Suppressor macrophage treated with lipopolysaccharide for 4 hours (primary cell): Measurements from ENCODE around the gene CEP85.
A peak's percentile ranks its signal among the peaks of the same experiment; 100 is the strongest.

Source experiments
- DNase-seq: peaks from one replicate; pipeline ENCODE4 v3.0.0-alpha.2; 2020

Gene CEP85

GRCh38 chr1:26278724-26279455 lies 44.9 kb downstream of the CEP85 start:
- DNase-seq: peak; percentile 95

DNA sequence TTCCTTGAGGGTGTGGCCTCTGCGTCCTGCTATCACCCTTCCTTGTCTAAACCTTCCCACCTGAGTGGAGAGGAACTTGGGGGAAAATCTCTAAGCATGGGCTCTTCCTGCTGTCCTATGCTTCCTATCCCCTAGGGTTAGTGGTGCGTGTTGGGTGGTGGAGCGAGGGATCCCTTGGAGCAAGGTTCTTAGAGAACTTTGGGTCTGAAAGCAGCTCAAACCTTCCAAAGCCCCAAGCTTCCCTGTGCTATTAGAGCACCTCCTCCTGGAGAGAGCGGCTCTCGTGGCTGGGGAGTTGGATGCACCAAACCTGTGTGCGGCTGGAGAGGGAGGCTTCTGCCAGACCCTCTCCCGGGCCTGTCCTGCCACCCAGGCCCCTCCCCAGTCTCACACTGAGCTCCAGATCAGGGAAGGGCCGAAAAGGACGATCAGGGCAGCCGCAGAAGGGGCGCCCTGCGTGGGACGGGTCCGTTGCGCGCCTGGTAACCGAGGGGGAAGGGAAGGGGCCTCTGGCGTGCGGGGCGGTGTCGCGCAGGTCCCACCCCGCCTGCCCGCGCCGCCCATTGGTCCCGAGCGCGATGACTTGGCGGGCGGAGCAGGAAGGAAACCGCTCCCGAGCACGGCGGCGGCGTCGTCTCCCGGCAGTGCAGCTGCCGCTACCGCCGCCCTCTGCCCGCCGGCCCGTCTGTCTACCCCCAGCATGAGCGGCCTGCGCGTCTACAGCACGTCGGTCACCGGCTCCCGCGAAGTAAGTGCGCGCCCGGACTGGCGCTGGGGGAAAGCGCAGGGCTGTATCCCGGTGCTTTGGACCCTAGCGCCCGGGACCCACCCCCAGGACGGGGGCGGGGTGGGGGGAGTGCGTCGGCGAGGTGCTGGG lies 45.7 kb downstream of the CEP85 start, which contains the start of gene SH3BGRL3:
Gene SH3BGRL3, plus strand, starts transcription at position 631 of the 877 bp plus-strand sequence. Its CDS starts 70 bp downstream, at position 701.
- DNase-seq: peak; percentile 88

DNA sequence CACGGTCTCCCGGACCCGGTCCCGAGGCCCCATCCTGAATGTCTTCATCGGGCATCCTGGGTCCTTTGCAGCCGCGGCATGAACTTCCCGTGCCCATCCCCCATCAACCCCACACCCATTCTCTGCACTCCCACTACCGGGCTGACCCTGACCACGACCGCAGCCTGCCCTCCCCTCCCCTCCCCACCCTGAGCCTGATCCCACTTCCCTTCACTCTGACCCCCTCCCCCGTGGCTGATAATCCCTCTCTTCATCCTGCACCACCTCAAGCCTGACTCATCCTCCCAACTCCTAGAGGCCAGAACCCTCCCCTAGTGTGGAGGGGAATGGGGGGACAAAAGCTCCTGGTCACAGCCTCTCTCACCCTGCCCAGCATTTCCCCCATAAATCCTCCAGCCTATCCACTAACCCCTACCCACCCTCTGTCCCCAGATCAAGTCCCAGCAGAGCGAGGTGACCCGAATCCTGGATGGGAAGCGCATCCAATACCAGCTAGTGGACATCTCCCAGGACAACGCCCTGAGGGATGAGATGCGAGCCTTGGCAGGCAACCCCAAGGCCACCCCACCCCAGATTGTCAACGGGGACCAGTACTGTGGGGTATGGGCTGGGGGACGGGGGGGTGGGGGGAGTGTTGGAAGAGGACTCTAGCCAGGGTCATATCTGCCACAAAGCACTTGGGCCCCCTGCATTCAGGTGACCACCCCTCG lies 46.5 kb downstream of the CEP85 start:
- DNase-seq: no peak

DNA sequence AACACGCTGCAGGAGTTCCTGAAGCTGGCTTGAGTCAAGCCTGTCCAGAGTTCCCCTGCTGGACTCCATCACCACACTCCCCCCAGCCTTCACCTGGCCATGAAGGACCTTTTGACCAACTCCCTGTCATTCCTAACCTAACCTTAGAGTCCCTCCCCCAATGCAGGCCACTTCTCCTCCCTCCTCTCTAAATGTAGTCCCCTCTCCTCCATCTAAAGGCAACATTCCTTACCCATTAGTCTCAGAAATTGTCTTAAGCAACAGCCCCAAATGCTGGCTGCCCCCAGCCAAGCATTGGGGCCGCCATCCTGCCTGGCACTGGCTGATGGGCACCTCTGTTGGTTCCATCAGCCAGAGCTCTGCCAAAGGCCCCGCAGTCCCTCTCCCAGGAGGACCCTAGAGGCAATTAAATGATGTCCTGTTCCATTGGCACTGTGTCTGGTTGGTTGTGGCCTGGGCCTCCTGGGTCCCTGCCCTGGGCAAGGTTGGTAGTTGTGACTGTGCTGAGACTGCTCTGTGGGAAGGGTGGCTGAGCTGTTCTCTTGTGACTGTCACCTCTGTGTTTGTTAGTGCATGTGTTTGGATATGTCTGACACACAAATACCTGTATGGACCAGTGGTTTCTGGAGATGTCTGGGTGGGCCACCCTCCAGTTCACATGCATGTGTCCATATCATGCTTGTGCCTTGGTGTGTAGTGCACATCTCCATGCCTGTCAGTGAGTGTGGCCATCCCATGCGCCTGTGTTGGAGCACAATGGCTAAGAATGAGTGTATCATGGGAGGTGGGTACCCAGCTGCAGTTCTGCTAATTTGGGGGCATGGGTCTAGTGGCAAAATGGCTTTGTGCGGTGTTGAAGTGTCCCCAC lies 47.3 kb downstream of the CEP85 start:
- no peak for DNase-seq

- no peak for DNase-seq
Measured at GRCh38 chr1:26281971-26282370, 48.0 kb downstream of the CEP85 start.

DNA sequence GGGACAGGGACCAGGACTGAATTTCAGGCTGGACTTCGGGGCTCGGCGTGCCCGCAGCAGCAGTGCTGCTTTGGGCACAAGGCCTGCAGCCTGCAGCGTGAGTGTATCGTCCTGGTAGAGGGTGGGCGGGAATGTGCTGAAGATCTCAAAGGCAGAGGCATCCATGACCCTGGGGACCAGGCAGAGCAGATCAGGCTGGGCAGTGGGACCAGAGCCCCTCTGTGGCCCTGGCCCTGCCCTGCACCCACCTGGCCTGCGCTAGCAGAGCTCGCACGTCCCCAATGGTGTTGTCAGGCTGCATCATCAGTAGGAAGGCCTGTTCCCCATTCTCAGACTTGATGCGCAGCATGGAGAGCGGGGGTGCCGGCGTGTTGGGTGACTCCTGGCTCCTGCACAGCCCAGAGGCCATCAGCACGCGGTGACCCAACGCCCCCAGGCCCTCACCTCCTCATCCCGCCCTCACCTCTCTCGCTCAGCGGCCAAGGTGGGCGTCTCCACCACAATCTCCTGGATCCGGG lies 48.5 kb downstream of the CEP85 start:
- DNase-seq: no peak

GRCh38 chr1:26283279-26283853 lies 49.4 kb downstream of the CEP85 start:
- no peak for DNase-seq

DNA sequence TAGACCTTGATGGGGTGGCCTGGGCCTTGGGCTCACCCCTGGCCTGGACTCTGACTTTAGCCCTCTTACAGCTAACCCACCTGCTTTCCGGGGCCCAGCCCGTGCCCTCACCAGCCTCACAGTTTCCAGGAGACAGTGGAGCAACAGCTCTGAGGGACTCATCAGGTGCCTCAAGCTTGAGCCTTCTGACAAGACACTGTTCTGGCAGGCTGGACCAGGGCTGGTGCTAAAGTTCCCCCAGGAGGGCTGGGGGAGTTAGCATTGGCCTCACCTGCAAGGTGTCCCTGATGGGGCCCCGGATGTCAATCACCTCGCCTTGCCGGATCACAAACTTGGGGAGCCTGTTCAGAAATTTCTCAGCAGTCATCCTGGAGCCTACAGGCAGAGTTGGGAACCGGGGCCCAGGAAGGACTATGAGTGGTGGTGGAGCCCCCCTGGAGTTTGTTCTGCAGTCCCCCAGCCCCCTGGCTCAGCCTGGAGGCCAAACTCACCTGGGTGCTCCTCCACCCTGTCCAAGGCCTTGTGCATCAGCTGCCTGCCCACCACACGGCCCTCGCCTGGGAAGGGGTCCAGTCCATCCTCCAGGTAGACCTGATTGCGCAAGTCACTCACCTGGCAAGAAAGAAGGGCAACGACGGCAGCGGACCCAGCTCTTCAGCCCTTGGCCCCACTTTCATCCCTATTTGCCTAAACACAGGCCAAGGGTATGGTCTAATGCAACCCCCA lies 50.0 kb downstream of the CEP85 start:
- no peak for DNase-seq

GRCh38 chr1:26284597-26285347 lies 50.8 kb downstream of the CEP85 start:
- peak; percentile 92 for DNase-seq

DNA sequence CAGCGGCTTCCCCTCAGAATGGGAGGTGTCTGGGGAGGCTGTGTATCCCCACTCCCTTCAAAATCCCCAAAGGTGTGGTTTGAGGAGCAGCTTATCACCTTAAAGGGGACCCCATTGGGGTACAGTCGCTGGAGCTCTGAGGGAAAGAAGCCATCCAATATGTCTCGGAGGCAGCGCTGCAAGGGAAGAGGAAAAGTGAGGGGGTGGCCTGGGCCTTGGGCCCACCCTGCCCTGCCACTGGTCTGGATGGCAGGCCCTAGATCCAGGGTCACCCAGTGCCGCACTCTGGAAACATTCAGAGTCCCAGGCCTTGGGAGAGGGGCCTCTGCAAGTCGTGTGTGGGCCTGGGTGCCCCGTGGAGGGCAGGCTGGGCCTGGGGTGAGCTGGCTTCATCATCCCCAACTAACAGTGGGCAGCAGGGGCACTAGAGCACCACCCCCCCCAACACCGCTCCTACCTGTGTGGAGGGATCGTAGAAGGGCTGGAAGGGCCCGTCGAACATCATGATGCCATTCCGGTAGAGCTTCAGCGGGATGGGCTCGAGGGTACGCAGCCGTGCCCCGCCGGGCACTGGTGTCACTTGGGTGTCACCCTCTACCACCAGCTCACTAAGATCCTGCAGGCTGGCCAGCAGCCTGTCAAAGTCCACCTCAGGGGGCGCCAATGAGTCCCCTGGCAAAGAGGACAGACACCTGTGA lies 51.5 kb downstream of the CEP85 start:
- DNase-seq: no peak

DNA sequence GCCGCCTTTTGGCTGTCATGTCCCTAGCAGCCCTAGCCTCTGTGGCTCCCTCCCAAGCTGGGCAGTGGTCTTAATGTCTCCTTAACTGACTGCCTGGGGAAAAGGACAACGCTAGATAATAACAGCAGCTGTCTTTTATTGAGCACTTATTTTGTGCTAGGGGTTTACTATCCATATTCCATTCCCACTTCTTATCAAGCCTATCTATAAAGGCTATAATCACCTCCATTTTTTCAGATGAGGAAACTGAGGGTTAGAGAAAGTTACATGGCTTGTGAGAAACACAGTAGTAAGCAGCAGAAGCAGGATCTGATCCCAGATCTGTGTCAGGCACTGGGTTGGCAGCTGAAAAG lies 52.0 kb downstream of the CEP85 start:
- DNase-seq: no peak

DNA sequence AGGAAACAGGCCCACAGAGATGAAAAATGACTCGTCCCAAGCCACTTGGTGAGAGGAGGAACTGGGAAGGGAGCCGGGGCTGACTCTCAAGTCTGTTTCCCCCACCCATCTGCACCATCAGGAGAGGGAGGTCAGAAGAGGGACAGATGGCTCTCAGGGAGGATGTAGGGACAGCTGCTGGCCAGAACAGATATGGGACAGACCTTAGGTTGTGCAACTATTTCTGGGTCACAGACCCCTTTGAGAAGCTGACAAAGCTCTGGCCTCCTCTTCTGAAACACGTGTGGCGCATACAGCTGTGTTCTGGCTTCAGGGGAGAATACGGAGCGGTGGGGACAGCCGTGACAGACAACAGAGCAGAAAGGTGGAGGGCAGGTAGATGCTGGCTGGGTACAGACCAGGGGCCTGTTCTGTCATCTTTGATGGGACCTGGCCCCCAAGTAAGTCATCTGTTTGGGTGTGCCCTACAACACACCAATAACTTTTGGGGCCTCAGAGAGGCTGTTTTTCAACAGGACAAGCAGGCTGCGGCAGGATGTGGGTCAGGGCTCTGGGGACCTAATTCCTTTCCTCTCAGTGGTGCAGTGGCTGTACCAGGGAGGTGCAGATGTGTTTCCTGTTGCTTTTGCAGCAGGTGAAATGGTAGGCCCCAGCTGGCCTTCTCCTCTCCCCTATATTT lies 53.2 kb downstream of the CEP85 start:
- DNase-seq: peak; percentile 73

GRCh38 chr1:26287811-26288210 lies 53.8 kb downstream of the CEP85 start:
- no peak for DNase-seq

- peak; percentile 80 for DNase-seq
Measured at GRCh38 chr1:26288311-26288941, 54.4 kb downstream of the CEP85 start.

GRCh38 chr1:26289158-26290059 lies 55.4 kb downstream of the CEP85 start:
- DNase-seq: peak; percentile 68

- peak; percentile 78 for DNase-seq
Measured at GRCh38 chr1:26290122-26290881, 56.3 kb downstream of the CEP85 start.

DNA sequence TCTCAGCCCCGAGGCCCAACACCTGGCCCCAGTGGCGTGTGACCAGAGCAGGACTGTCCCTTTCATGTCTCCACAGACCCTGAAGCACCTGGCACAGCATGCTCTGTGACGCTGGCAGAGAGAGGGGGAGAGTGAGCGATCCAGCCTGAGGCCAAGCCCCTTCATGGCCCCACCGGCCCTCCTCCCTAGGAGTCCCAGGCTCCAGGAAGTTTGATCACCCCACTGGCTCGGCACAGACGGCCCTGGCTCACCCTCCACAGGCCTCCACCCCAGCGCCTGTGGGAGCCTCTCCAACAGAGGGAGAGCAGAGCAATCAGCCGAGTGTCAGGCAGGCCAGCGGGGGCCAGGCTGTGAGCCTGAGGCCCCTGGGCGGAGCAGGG lies 56.9 kb downstream of the CEP85 start:
- DNase-seq: no peak
